ENCODE measurements around the gene USP49. TPM values are rescaled to one million over a fixed set of nuclear protein-coding genes. Genes with fewer than 3 reads are reported as not detected.

The USP49 gene
- total and polyA plus RNA-seq, 2 donors (not counting 1 experiment from before 2014, with no cell fraction given): 1.5 to 2.3 TPM

DNA sequence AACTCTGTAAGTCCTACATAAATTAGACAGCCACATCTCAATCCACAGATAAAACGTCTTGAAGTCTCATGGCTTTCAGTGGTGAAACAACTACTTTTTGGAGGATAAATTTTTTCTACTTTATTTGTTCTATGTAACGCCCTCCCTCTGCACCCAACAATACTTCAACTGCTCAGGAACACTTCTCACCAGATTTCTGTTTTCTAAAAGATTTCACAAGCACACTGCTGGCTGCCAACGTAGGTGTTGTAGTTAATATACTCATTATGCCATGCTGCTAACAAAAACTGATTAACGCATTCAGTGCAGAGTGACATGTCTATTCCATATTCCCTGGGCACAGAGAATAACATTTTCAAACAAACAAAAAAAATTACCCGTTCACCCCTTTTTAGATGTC, 10.2 kb downstream of the USP49 start:
- Histone ChIP-seq H3K4me3 (replicated peaks in 1 of 4; ENCODE audit: control extremely low read depth in 1 of 4, insufficient read depth in 1 of 4, low read depth in 3 of 4, low read length in 4 of 4) (no peak overlapping the region), H3K27me3 (ENCODE audit: control insufficient read depth, insufficient read depth, low read length) (no peaks in the 10 kb centered on the region), H3K9ac (ENCODE audit: insufficient read depth, low read length) (no peak overlapping the region), H2AFZ (ENCODE audit: low read length) (no peak overlapping the region), H3K4me1 (ENCODE audit: control insufficient read depth, extremely low read depth, insufficient read depth, low read length) (no peaks in the 10 kb centered on the region), H3K4me2 (ENCODE audit: extremely low read depth, insufficient read depth, low read length) (no peak overlapping the region), H4K20me1 (ENCODE audit: control insufficient read depth, extremely low read depth, insufficient read depth, low read length) (no peaks in the 10 kb centered on the region), H3K79me2 (ENCODE audit: control insufficient read depth, insufficient read depth, low read length) (no peaks in the 10 kb centered on the region), H3K9me3 (ENCODE audit: control insufficient read depth, insufficient read depth, low read depth, low read length) (no peaks in the 10 kb centered on the region), H3K36me3 (ENCODE audit: control insufficient read depth, insufficient read depth, low read length) (no peaks in the 10 kb centered on the region), H3K27ac (ENCODE audit: insufficient read depth, low read length) (no peak overlapping the region)
- no peak for TF ChIP-seq EZH2 (IDR thresholded peaks at IDR 0.05; ENCODE audit: low read length, missing control alignments)
- TF ChIP-seq, protein P1, sequence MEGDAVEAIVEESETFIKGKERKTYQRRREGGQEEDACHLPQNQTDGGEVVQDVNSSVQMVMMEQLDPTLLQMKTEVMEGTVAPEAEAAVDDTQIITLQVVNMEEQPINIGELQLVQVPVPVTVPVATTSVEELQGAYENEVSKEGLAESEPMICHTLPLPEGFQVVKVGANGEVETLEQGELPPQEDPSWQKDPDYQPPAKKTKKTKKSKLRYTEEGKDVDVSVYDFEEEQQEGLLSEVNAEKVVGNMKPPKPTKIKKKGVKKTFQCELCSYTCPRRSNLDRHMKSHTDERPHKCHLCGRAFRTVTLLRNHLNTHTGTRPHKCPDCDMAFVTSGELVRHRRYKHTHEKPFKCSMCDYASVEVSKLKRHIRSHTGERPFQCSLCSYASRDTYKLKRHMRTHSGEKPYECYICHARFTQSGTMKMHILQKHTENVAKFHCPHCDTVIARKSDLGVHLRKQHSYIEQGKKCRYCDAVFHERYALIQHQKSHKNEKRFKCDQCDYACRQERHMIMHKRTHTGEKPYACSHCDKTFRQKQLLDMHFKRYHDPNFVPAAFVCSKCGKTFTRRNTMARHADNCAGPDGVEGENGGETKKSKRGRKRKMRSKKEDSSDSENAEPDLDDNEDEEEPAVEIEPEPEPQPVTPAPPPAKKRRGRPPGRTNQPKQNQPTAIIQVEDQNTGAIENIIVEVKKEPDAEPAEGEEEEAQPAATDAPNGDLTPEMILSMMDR (conservative IDR thresholded peaks at IDR 0.05 in 1 of 2, IDR thresholded peaks at IDR 0.05 in 1 of 2; ENCODE audit: low read depth in 1 of 2, low read length in 2 of 2): no peak
- DNase-seq (ENCODE audit: low read depth in 2 of 2): no peak

DNA sequence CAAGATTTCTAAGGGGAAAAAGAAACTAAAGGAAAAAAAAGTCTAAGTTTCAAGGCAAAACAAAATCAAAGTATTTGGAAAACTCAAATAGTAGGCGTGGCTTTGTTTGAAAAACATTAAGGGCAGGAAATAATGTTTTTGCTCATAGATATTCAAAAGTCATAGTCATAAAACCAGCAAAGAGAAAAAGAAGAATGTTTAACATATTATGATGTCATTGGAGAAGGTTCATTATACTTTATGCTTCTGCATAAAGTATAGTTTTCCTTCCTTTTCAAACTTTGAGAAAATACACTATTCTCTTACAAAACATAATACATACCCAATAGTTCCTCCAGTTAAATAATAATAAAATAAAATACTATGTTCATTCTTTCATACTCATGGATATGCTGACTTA, 13.7 kb downstream of the USP49 start:
- no peaks in the 10 kb centered on the region for H3K27me3 ChIP-seq (ENCODE audit: control insufficient read depth, insufficient read depth, low read length)
- H3K36me3 ChIP-seq (ENCODE audit: control insufficient read depth, insufficient read depth, low read length): no peaks in the 10 kb centered on the region
- H2AFZ ChIP-seq (ENCODE audit: low read length): no peak overlapping the region
- no peak overlapping the region for H3K4me3 ChIP-seq (replicated peaks in 1 of 4; ENCODE audit: control extremely low read depth in 1 of 4, insufficient read depth in 1 of 4, low read depth in 3 of 4, low read length in 4 of 4)
- no peak for TF ChIP-seq EZH2 (IDR thresholded peaks at IDR 0.05; ENCODE audit: low read length, missing control alignments)
- TF ChIP-seq, protein P1 (conservative IDR thresholded peaks at IDR 0.05 in 1 of 2, IDR thresholded peaks at IDR 0.05 in 1 of 2; ENCODE audit: low read depth in 1 of 2, low read length in 2 of 2): no peak
- H4K20me1 ChIP-seq (ENCODE audit: control insufficient read depth, extremely low read depth, insufficient read depth, low read length): no peaks in the 10 kb centered on the region
- no peak overlapping the region for H3K4me2 ChIP-seq (ENCODE audit: extremely low read depth, insufficient read depth, low read length)
- H3K27ac ChIP-seq (ENCODE audit: insufficient read depth, low read length): no peak overlapping the region
- no peak overlapping the region for H3K9ac ChIP-seq (ENCODE audit: insufficient read depth, low read length)
- no peak for DNase-seq (ENCODE audit: low read depth in 2 of 2)
- H3K79me2 ChIP-seq (ENCODE audit: control insufficient read depth, insufficient read depth, low read length): no peaks in the 10 kb centered on the region
- H3K4me1 ChIP-seq (ENCODE audit: control insufficient read depth, extremely low read depth, insufficient read depth, low read length): peaks cover 5% of the 10 kb centered on the region
- no peaks in the 10 kb centered on the region for H3K9me3 ChIP-seq (ENCODE audit: control insufficient read depth, insufficient read depth, low read depth, low read length)

DNA sequence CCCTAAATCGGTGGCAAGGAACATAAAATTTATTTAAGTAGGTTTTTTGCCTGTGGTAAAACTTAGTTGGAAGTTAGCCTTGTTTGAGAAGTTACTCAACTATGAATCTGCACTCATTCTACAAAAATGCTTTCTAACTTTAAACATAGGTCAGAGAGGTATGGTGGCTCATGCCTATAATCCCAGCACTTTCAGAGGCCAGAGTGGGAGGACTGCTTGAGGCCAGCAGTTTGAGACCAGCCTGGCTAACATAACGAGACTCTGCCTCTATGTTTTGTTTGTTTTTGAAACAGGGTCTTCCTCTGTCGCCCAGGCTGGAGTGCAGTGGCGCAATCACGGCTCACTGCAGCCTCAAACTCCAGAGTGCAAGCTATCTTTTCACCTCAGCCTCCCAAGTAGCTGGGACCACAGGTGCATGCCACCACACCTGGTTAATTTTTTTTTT, 16.2 kb downstream of the USP49 start:
- Histone ChIP-seq H3K27ac (ENCODE audit: insufficient read depth, low read length) (no peak overlapping the region), H3K9ac (ENCODE audit: insufficient read depth, low read length) (no peak overlapping the region), H3K4me2 (ENCODE audit: extremely low read depth, insufficient read depth, low read length) (peak overlapping the region; percentile 73), H3K79me2 (ENCODE audit: control insufficient read depth, insufficient read depth, low read length) (no peaks in the 10 kb centered on the region), H3K9me3 (ENCODE audit: control insufficient read depth, insufficient read depth, low read depth, low read length) (no peaks in the 10 kb centered on the region), H2AFZ (ENCODE audit: low read length) (no peak overlapping the region), H3K4me1 (ENCODE audit: control insufficient read depth, extremely low read depth, insufficient read depth, low read length) (peaks cover 5% of the 10 kb centered on the region), H3K36me3 (ENCODE audit: control insufficient read depth, insufficient read depth, low read length) (no peaks in the 10 kb centered on the region), H4K20me1 (ENCODE audit: control insufficient read depth, extremely low read depth, insufficient read depth, low read length) (no peaks in the 10 kb centered on the region), H3K27me3 (ENCODE audit: control insufficient read depth, insufficient read depth, low read length) (no peaks in the 10 kb centered on the region), H3K4me3 (replicated peaks in 1 of 4; ENCODE audit: control extremely low read depth in 1 of 4, insufficient read depth in 1 of 4, low read depth in 3 of 4, low read length in 4 of 4) (no peak overlapping the region)
- peak; percentile 53 to 74 for DNase-seq (ENCODE audit: low read depth in 2 of 2)
- no peak for TF ChIP-seq EZH2 (IDR thresholded peaks at IDR 0.05; ENCODE audit: low read length, missing control alignments)
- TF ChIP-seq, protein P1 (conservative IDR thresholded peaks at IDR 0.05 in 1 of 2, IDR thresholded peaks at IDR 0.05 in 1 of 2; ENCODE audit: low read depth in 1 of 2, low read length in 2 of 2): no peak

All from fibroblast of lung (primary cell).